ENCODE results near the gene SPEM1.
"Not testable (repeated sequence)": the region's sequence is repeated elsewhere in the genome, so short reads cannot be mapped to it uniquely, and the experiment has no call there.

DNA sequence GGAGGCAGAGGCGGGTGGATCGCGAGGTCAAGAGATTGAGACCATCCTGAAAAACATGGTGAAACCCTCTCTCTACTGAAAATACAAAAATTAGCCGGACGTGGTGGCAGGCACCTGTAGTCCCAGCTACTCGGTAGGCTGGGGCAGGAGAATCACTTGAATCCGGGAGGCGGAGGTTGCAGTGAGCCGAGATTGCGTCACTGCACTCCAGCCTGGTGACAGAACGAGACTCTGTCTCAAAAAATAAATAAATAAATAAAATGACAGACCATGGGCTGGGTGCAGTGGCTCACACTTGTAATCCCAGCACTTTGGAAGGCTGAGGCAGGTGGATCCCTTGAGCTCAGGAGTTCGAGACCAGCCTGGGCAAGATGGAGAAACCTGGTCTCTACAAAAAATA is 49.7 kb downstream of the SPEM1 start:
- not testable (repeated sequence) for TF ChIP-seq POLR2A, EP300, POLR2AphosphoS5 (IDR thresholded peaks at IDR 0.05)
- TF ChIP-seq, protein P1, sequence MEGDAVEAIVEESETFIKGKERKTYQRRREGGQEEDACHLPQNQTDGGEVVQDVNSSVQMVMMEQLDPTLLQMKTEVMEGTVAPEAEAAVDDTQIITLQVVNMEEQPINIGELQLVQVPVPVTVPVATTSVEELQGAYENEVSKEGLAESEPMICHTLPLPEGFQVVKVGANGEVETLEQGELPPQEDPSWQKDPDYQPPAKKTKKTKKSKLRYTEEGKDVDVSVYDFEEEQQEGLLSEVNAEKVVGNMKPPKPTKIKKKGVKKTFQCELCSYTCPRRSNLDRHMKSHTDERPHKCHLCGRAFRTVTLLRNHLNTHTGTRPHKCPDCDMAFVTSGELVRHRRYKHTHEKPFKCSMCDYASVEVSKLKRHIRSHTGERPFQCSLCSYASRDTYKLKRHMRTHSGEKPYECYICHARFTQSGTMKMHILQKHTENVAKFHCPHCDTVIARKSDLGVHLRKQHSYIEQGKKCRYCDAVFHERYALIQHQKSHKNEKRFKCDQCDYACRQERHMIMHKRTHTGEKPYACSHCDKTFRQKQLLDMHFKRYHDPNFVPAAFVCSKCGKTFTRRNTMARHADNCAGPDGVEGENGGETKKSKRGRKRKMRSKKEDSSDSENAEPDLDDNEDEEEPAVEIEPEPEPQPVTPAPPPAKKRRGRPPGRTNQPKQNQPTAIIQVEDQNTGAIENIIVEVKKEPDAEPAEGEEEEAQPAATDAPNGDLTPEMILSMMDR (IDR thresholded peaks at IDR 0.05) = not testable (repeated sequence)
